GM12801 (cell line): ENCODE measurements around the gene GALNT2.

Experiments used
- CTCF ChIP-seq: IDR thresholded peaks from one replicate; pipeline ENCODE4 v1.5.1; 2011; ENCODE audit warnings: control low read depth; ENCODE audit not compliant: insufficient read length; ENCODE audit errors: extremely low read depth

Gene GALNT2

GRCh38 chr1:230194525-230194924 lies 127.5 kb downstream of the GALNT2 start:
- TF ChIP-seq CTCF: no peak

- no peak for TF ChIP-seq CTCF
Measured at GRCh38 chr1:230195199-230195598, 128.2 kb downstream of the GALNT2 start.

- TF ChIP-seq CTCF: no peak
Measured at GRCh38 chr1:230196077-230196476, 129.0 kb downstream of the GALNT2 start.

GRCh38 chr1:230197644-230198567 lies 130.9 kb downstream of the GALNT2 start:
- TF ChIP-seq CTCF: no peak

GRCh38 chr1:230199034-230199433 lies 132.0 kb downstream of the GALNT2 start:
- no peak for TF ChIP-seq CTCF

- TF ChIP-seq CTCF: no peak
Measured at GRCh38 chr1:230199554-230199953, 132.5 kb downstream of the GALNT2 start.

- TF ChIP-seq CTCF: no peak
Measured at GRCh38 chr1:230200276-230200675, 133.2 kb downstream of the GALNT2 start.
